ENCODE measurements around the gene CASZ1.

CASZ1 gene

GRCh38 chr1:10662824-10663677 lies 133.4 kb downstream of the CASZ1 start:
- Histone ChIP-seq H3K36me3 (ENCODE audit: low read depth) (no peaks in the 10 kb centered on the region), H3K9me3 (ENCODE audit: severe bottlenecking) (no peaks in the 10 kb centered on the region), H3K27me3 (ENCODE audit: insufficient read depth, poor library complexity, severe bottlenecking) (no peaks in the 10 kb centered on the region), H3K27ac (ENCODE audit: poor library complexity, severe bottlenecking) (no peak overlapping the region), H3K4me1 (ENCODE audit: insufficient read depth, poor library complexity, severe bottlenecking) (no peaks in the 10 kb centered on the region), H3K4me3 (ENCODE audit: severe bottlenecking) (no peak overlapping the region)
- TF ChIP-seq CTCF (IDR thresholded peaks at IDR 0.05; ENCODE audit: poor library complexity, severe bottlenecking), result no peak
- no peak for DNase-seq (ENCODE audit: low spot score)
- ATAC-seq (ENCODE audit: low read depth), result no peak

- Histone ChIP-seq H3K36me3 (ENCODE audit: low read depth) (no peaks in the 10 kb centered on the region), H3K9me3 (ENCODE audit: severe bottlenecking) (no peaks in the 10 kb centered on the region), H3K4me3 (ENCODE audit: severe bottlenecking) (no peak overlapping the region), H3K27me3 (ENCODE audit: insufficient read depth, poor library complexity, severe bottlenecking) (no peaks in the 10 kb centered on the region), H3K27ac (ENCODE audit: poor library complexity, severe bottlenecking) (no peak overlapping the region), H3K4me1 (ENCODE audit: insufficient read depth, poor library complexity, severe bottlenecking) (no peaks in the 10 kb centered on the region)
- TF ChIP-seq CTCF (IDR thresholded peaks at IDR 0.05; ENCODE audit: poor library complexity, severe bottlenecking), result no peak
- DNase-seq (ENCODE audit: low spot score) (no peak), ATAC-seq (ENCODE audit: low read depth) (no peak)
These were observed 134.3 kb downstream of the CASZ1 start for GRCh38 chr1:10662090-10662688.

GRCh38 chr1:10661453-10661852 lies 135.0 kb downstream of the CASZ1 start:
- no peak for TF ChIP-seq CTCF (IDR thresholded peaks at IDR 0.05; ENCODE audit: poor library complexity, severe bottlenecking)
- Histone ChIP-seq H3K27me3 (ENCODE audit: insufficient read depth, poor library complexity, severe bottlenecking) (no peaks in the 10 kb centered on the region), H3K4me3 (ENCODE audit: severe bottlenecking) (no peak overlapping the region), H3K27ac (ENCODE audit: poor library complexity, severe bottlenecking) (no peak overlapping the region), H3K36me3 (ENCODE audit: low read depth) (no peaks in the 10 kb centered on the region), H3K4me1 (ENCODE audit: insufficient read depth, poor library complexity, severe bottlenecking) (no peaks in the 10 kb centered on the region), H3K9me3 (ENCODE audit: severe bottlenecking) (no peaks in the 10 kb centered on the region)
- no peak for ATAC-seq (ENCODE audit: low read depth)
- DNase-seq (ENCODE audit: low spot score), result no peak

GRCh38 chr1:10659646-10660540 lies 136.6 kb downstream of the CASZ1 start:
- TF ChIP-seq CTCF (IDR thresholded peaks at IDR 0.05; ENCODE audit: poor library complexity, severe bottlenecking), result no peak
- no peaks in the 10 kb centered on the region for H3K36me3 ChIP-seq (ENCODE audit: low read depth)
- H3K9me3 ChIP-seq (ENCODE audit: severe bottlenecking), result no peaks in the 10 kb centered on the region
- H3K27me3 ChIP-seq (ENCODE audit: insufficient read depth, poor library complexity, severe bottlenecking), result no peaks in the 10 kb centered on the region
- no peak overlapping the region for H3K4me3 ChIP-seq (ENCODE audit: severe bottlenecking)
- H3K4me1 ChIP-seq (ENCODE audit: insufficient read depth, poor library complexity, severe bottlenecking), result no peaks in the 10 kb centered on the region
- DNase-seq (ENCODE audit: low spot score) (no peak), ATAC-seq (ENCODE audit: low read depth) (no peak)
- no peak overlapping the region for H3K27ac ChIP-seq (ENCODE audit: poor library complexity, severe bottlenecking)
